Measurements from ENCODE around the gene TM9SF4. TPM values are rescaled to one million over a fixed set of nuclear protein-coding genes. Genes with fewer than 3 reads are reported as not detected.

TM9SF4 gene
- total RNA-seq, 4 donors from 2014 or later = 15.9 to 49.0 (median 28.1) TPM

GRCh38 chr20:32216179-32217142, 106.9 kb downstream of the TM9SF4 start:
- no peak for TF ChIP-seq POLR2A (IDR thresholded peaks at IDR 0.05)
- TF ChIP-seq CTCF (IDR thresholded peaks at IDR 0.05) = no peak
- intact Hi-C loops (cut with DNase I; ENCODE audit: low total_unique reads) = no loop called here
- DNase-seq = no peak
- Histone ChIP-seq H3K4me3 (no peak overlapping the region), H3K27ac (no peak overlapping the region), H3K36me3 (no peaks in the 10 kb centered on the region), H3K4me1 (no peaks in the 10 kb centered on the region), H3K27me3 (no peaks in the 10 kb centered on the region), H3K9me3 (no peaks in the 10 kb centered on the region)

Other genes with a start within 250 kb of the TM9SF4 start
- 10 to 100 TPM in 1 of 4 donors, 1 to 10 TPM in 2, not detected in 1; 1.6 to 45.6 (median 8.8) TPM for gene DUSP15, start 239.2 kb upstream of the TM9SF4 start, total RNA-seq
- 1 to 10 TPM in 1 of 4 donors, under 1 TPM in 2, not detected in 1; under 0.01 to 2.9 (median 0.91) TPM for gene TTLL9, start 239.1 kb upstream of the TM9SF4 start, total RNA-seq
- 100 to 1,000 TPM in 1 of 4 donors, 10 to 100 TPM in 1, 1 to 10 TPM in 2; 1.2 to 109 (median 9.5) TPM for gene PDRG1, start 157.7 kb upstream of the TM9SF4 start, total RNA-seq
- under 1 TPM in 1 of 4 donors, not detected in 3; 0.14 TPM for gene XKR7, start 141.6 kb upstream of the TM9SF4 start, total RNA-seq
- gene CCM2L, start 99.3 kb upstream of the TM9SF4 start, total RNA-seq = 10 to 100 TPM in 2 of 4 donors, 1 to 10 TPM in 2; 3.5 to 21.9 (median 10.0) TPM
- 1 to 10 TPM; 1.3 to 7.0 (median 4.1) TPM for gene HCK, start 57.5 kb upstream of the TM9SF4 start, total RNA-seq
- 10 to 100 TPM in 1 of 4 donors, 1 to 10 TPM in 3; 2.3 to 15.0 (median 4.9) TPM for gene PLAGL2, start 98.0 kb downstream of the TM9SF4 start, total RNA-seq
- 10 to 100 TPM; 11.2 to 47.1 (median 23.3) TPM for gene POFUT1, start 98.2 kb downstream of the TM9SF4 start, total RNA-seq
- gene KIF3B, start 167.9 kb downstream of the TM9SF4 start, total RNA-seq = 10 to 100 TPM in 2 of 4 donors, 1 to 10 TPM in 2; 3.2 to 34.2 (median 16.7) TPM
- 100 to 1,000 TPM in 2 of 4 donors, 10 to 100 TPM in 2; 69.1 to 116 (median 102) TPM for gene ASXL1, start 248.6 kb downstream of the TM9SF4 start, total RNA-seq

Measured in uterus (tissue), 4 donors.